Muscle layer of colon (tissue), 2 donors: ENCODE results near the gene ARHGAP15.

ENCODE experiments used
- H3K27ac ChIP-seq: one replicate; pipeline ENCODE4 v1.7.0; 2013; ENCODE audit warnings: low read depth, mild to moderate bottlenecking, low read length, moderate library complexity
- H3K27me3 ChIP-seq, 2 donors: one replicate each; pipeline ENCODE4 v1.7.0; 2013; ENCODE audit warnings: low read length in 2 of 2, mild to moderate bottlenecking in 2 of 2; ENCODE audit not compliant: insufficient read depth in 2 of 2, control insufficient read depth in 1 of 2
- H3K36me3 ChIP-seq: one replicate; pipeline ENCODE4 v1.7.0; 2013; ENCODE audit warnings: mild to moderate bottlenecking, low read length; ENCODE audit not compliant: insufficient read depth
- H3K4me1 ChIP-seq: one replicate; pipeline ENCODE4 v1.7.0; 2013; ENCODE audit warnings: mild to moderate bottlenecking, low read length; ENCODE audit not compliant: insufficient read depth
- H3K4me3 ChIP-seq, 2 donors: one replicate each; pipeline ENCODE4 v1.7.0; 2013; ENCODE audit warnings: low read length in 2 of 2, low read depth in 1 of 2, mild to moderate bottlenecking in 1 of 2, moderate library complexity in 1 of 2
- H3K9ac ChIP-seq: one replicate; pipeline ENCODE4 v1.7.0; 2013; ENCODE audit warnings: low read length
- H3K9me3 ChIP-seq: one replicate; pipeline ENCODE4 v1.7.0; 2013; ENCODE audit warnings: mild to moderate bottlenecking, low read length
- donor health status: abdominal sarcoma.
- donor health status: Adenocarcinoma of cecum.

ARHGAP15 gene

GRCh38 chr2:143205106-143205764 lies 76.0 kb downstream of the ARHGAP15 start:
- Histone ChIP-seq H3K9ac (no peak overlapping the region), H3K9me3 (no peaks in the 10 kb centered on the region), H3K4me3 (no peak overlapping the region), H3K36me3 (no peaks in the 10 kb centered on the region), H3K27ac (no peak overlapping the region), H3K4me1 (no peaks in the 10 kb centered on the region), H3K27me3 (no peaks in the 10 kb centered on the region)

- Histone ChIP-seq H3K9me3 (no peaks in the 10 kb centered on the region), H3K4me1 (no peaks in the 10 kb centered on the region), H3K4me3 (no peak overlapping the region), H3K36me3 (no peaks in the 10 kb centered on the region), H3K27ac (no peak overlapping the region), H3K27me3 (no peaks in the 10 kb centered on the region), H3K9ac (no peak overlapping the region)
Observed at GRCh38 chr2:143209570-143210445, 80.6 kb downstream of the ARHGAP15 start.

- Histone ChIP-seq H3K27ac (no peak overlapping the region), H3K27me3 (no peaks in the 10 kb centered on the region), H3K9me3 (no peaks in the 10 kb centered on the region), H3K36me3 (no peaks in the 10 kb centered on the region), H3K4me3 (no peak overlapping the region), H3K4me1 (no peaks in the 10 kb centered on the region), H3K9ac (no peak overlapping the region)
Observed at GRCh38 chr2:143210446-143210819, 81.2 kb downstream of the ARHGAP15 start.

- Histone ChIP-seq H3K27ac (no peak overlapping the region), H3K9me3 (no peaks in the 10 kb centered on the region), H3K4me3 (no peak overlapping the region)
Observed at GRCh38 chr2:143217512-143218115, 88.4 kb downstream of the ARHGAP15 start.

GRCh38 chr2:143218621-143219020 lies 89.4 kb downstream of the ARHGAP15 start:
- no peak overlapping the region for H3K9ac ChIP-seq
- no peaks in the 10 kb centered on the region for H3K4me1 ChIP-seq
- H3K27me3 ChIP-seq: no peaks in the 10 kb centered on the region
- H3K36me3 ChIP-seq: no peaks in the 10 kb centered on the region
- no peak overlapping the region for H3K4me3 ChIP-seq
- H3K9me3 ChIP-seq: no peaks in the 10 kb centered on the region
- H3K27ac ChIP-seq: no peak overlapping the region

More at GRCh38 chr2:143217512-143218115, 88.4 kb downstream of the ARHGAP15 start:
- Histone ChIP-seq H3K36me3 (no peaks in the 10 kb centered on the region), H3K9ac (no peak overlapping the region), H3K27me3 (no peaks in the 10 kb centered on the region), H3K4me1 (no peaks in the 10 kb centered on the region)

GRCh38 chr2:143219266-143219665 lies 90.0 kb downstream of the ARHGAP15 start:
- Histone ChIP-seq H3K9ac (no peak overlapping the region), H3K4me3 (no peak overlapping the region), H3K4me1 (no peaks in the 10 kb centered on the region), H3K27me3 (no peaks in the 10 kb centered on the region), H3K36me3 (no peaks in the 10 kb centered on the region), H3K27ac (no peak overlapping the region), H3K9me3 (no peaks in the 10 kb centered on the region)

GRCh38 chr2:143223556-143223955 lies 94.3 kb downstream of the ARHGAP15 start:
- Histone ChIP-seq H3K27me3 (no peaks in the 10 kb centered on the region), H3K9ac (no peak overlapping the region)

GRCh38 chr2:143225931-143226330 lies 96.7 kb downstream of the ARHGAP15 start:
- no peaks in the 10 kb centered on the region for H3K9me3 ChIP-seq
- H3K4me3 ChIP-seq: no peak overlapping the region
- no peaks in the 10 kb centered on the region for H3K27me3 ChIP-seq
- H3K36me3 ChIP-seq: no peaks in the 10 kb centered on the region
- no peak overlapping the region for H3K9ac ChIP-seq
- no peak overlapping the region for H3K27ac ChIP-seq
- no peaks in the 10 kb centered on the region for H3K4me1 ChIP-seq

More at GRCh38 chr2:143223556-143223955, 94.3 kb downstream of the ARHGAP15 start:
- H3K27ac ChIP-seq: no peak overlapping the region
- H3K4me3 ChIP-seq: no peak overlapping the region
- H3K9me3 ChIP-seq: no peaks in the 10 kb centered on the region
- no peaks in the 10 kb centered on the region for H3K4me1 ChIP-seq
- no peaks in the 10 kb centered on the region for H3K36me3 ChIP-seq

- H3K4me3 ChIP-seq: no peak overlapping the region
- no peaks in the 10 kb centered on the region for H3K9me3 ChIP-seq
- H3K27ac ChIP-seq: no peak overlapping the region
- H3K4me1 ChIP-seq: no peaks in the 10 kb centered on the region
- no peaks in the 10 kb centered on the region for H3K36me3 ChIP-seq
- no peaks in the 10 kb centered on the region for H3K27me3 ChIP-seq
- H3K9ac ChIP-seq: no peak overlapping the region
Observed at GRCh38 chr2:143226714-143227541, 97.7 kb downstream of the ARHGAP15 start.

GRCh38 chr2:143229411-143229810 lies 100.2 kb downstream of the ARHGAP15 start:
- H3K36me3 ChIP-seq: no peaks in the 10 kb centered on the region
- no peak overlapping the region for H3K4me3 ChIP-seq
- H3K27me3 ChIP-seq: no peaks in the 10 kb centered on the region
- H3K27ac ChIP-seq: no peak overlapping the region
- H3K9me3 ChIP-seq: no peaks in the 10 kb centered on the region
- H3K4me1 ChIP-seq: no peaks in the 10 kb centered on the region
- no peak overlapping the region for H3K9ac ChIP-seq

GRCh38 chr2:143229952-143230351 lies 100.7 kb downstream of the ARHGAP15 start:
- no peaks in the 10 kb centered on the region for H3K36me3 ChIP-seq
- no peak overlapping the region for H3K9ac ChIP-seq
- H3K4me3 ChIP-seq: no peak overlapping the region
- no peaks in the 10 kb centered on the region for H3K9me3 ChIP-seq
- no peaks in the 10 kb centered on the region for H3K4me1 ChIP-seq
- H3K27ac ChIP-seq: no peak overlapping the region
- no peaks in the 10 kb centered on the region for H3K27me3 ChIP-seq
